Stimulated activated CD8-positive, alpha-beta memory T cell treated with anti-CD3 and anti-CD28 coated beads, Interleukin-7, amount 100 ng/mL, for 48 hours (primary cell): Measurements from ENCODE around the gene LYST.

Experiments
- DNase-seq, 2 donors: peaks; one replicate each; pipeline ENCODE4 v3.0.0-alpha.2; 2020; ENCODE audit warnings: low read depth in 1 of 2; ENCODE audit errors: extremely low read depth in 1 of 2

The LYST gene

GRCh38 chr1:235725434-235725833, 141.3 kb downstream of the LYST start:
- DNase-seq: no peak

DNA sequence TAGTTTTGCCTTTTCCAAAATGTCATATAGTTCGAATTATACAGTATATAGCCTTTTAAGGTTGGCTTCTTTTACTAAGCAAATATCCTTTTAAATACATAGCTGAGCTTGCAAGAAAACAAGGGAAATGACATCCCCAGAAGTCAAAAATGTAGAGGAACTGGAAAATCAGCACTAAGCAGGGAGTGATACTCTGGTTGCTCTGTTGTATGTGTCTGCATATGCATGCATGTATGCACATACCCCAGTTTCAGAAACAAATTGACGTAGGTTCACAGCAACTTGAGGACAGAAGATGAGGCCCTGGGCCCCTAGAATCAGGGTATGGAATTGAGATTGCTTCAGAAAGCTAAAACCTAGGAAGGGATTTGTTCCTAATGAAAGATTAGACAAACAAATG, 142.0 kb downstream of the LYST start:
- no peak for DNase-seq

DNA sequence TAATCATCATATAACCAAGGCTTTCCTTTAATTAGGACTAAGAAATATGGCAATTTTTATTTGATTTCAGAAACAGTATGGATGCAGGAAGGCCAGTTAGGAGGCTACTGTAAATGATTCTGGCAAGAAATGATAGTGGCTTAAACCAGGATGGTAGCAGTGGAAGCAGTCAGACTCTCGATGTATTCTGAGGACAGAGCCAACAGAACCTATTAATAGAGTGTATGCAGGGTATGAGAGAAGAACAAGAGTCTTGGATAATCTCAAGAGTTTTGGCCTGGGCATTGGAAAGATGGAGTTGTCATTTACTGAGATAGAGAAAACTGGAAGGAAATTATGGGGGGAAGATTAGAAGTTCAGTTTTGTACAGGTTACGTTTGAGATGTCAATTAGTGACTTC, 143.8 kb downstream of the LYST start:
- DNase-seq: no peak

GRCh38 chr1:235721982-235722381, 144.7 kb downstream of the LYST start:
- DNase-seq: no peak

- no peak for DNase-seq
Measured at GRCh38 chr1:235720544-235720943, 146.2 kb downstream of the LYST start.

DNA sequence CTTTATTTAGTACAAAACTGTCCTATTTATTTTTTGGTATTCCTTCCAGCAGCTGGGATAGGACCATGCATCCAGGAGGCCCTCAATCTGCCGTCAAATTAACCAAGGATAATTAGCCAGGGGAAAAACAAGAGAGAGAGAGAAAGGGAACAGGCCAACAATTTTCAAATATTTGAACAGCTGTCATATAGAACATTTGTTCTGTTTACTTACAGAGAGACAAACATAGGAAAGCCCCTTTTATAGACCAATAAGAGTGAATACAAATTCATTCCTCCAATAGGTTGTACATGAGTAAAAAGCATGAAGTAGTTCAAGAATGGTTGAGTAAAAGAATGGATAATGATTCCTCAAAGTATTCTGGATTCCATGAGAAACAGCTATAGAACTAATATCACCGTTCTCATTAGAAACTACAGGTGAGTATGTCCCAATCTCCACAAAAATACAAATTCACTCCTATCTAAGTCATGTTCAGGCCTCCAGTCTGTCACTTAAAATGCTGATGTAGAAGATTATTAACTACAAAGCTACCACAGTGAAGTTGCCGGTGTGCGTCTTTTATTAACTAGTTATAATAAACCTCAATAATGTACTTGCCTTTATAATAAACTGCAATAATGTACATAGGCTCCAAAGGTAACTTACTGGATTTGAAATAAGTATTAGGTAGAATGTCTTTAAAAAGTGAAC, 152.4 kb downstream of the LYST start:
- DNase-seq: no peak

- no peak for DNase-seq
Measured at GRCh38 chr1:235712812-235713211, 153.9 kb downstream of the LYST start.

GRCh38 chr1:235710687-235711086, 156.0 kb downstream of the LYST start:
- no peak for DNase-seq

DNA sequence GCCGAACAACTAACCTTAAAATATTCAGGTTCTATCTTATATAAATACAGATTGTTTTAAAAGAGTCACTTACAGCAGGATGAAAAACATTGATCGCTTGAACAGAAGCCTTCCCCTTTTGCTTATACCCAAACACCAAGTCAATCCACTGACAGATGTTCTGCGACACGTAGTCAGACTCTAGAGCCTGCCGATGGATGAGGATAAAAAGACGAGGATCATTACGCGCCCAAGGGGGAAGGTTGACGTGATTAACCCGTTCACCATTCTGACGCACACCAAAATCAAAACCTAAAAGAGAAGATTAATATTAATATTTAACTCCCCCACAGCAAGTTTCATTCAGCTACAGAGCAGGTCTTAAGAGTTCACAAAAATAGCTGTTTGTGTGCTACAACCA, 157.7 kb downstream of the LYST start:
- no peak for DNase-seq

GRCh38 chr1:235708390-235708962, 158.2 kb downstream of the LYST start:
- DNase-seq: peak in 1 of 2 donors; percentile 2

DNA sequence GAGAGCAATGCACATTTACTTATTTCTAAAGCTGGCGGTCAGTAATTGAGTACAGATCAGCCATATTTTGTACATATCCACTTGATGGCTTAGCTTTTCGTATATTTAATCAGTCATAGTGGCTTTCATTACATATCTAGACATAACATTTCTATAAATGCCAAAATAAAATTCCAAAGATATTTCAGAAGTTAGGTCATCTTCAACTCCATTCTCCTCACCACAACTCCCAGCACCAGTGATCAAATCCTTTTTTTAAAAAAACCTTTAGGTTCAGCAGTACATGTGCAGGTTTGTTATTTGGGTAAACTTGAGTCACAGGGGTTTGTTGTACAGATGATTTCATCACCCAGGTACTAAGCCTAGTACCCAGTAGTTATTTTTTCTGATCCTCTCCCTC, 163.2 kb downstream of the LYST start:
- no peak for DNase-seq

GRCh38 chr1:235702412-235702811, 164.3 kb downstream of the LYST start:
- no peak for DNase-seq

DNA sequence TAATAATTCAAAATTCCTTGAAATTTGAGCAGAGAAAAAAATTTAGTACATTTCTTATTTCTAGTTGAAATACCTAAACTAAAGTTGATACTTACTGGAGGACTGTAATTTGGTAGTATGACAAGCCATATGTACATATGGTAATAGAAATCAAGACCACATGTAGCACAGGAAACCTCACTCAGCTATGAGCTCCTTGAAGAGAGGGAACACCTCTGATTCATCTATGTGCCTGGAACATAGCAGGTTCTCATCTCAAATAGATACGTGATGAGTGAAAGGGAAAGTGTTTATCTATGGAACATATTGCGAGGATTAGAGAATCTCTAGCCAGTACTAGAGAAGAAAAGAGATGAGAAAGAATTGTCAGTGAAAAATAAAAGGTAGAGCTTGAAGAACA, 169.2 kb downstream of the LYST start:
- no peak for DNase-seq

DNA sequence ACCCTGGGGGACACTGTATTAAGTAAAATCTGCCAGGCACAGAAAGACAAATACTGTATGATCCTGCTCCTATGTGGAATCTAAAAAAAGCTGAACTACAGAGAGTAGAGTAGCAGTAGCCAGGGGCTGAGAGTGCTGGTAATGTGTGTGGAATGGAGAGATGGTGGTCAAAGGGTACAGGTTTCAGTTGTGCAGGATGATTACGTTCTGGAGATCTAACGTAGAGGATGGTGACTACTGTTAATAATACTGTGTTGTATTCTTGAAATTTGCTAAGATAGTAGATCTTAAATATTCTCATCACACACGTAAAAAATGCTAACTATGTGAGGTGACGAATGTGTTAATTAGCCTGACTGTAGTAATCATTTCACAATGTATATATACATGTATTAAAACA, 177.3 kb downstream of the LYST start:
- DNase-seq: no peak

- DNase-seq: no peak
Measured at GRCh38 chr1:235688096-235688495, 178.6 kb downstream of the LYST start.

GRCh38 chr1:235683653-235684052, 183.1 kb downstream of the LYST start:
- no peak for DNase-seq

DNA sequence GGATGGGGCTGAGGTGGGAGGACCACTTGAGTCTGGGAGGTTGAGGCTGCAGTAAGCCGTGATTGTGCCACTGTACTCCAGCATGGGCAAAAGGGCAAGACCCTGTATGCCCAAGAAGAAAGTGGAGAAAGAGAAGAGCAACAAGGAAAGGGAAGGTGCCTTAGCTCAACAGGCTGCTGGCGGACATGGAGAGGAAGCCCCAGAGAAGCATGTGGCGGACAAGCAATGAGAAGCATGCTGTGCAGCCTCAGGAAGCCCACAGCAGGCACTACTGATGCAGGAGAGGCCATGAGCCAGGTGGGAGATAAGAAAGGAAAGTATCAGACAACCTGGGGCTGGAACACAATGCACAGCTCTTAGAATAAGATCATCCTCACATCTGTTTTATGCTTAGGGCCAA, 184.5 kb downstream of the LYST start:
- no peak for DNase-seq

- DNase-seq: no peak
Measured at GRCh38 chr1:235679644-235680043, 187.1 kb downstream of the LYST start.

DNA sequence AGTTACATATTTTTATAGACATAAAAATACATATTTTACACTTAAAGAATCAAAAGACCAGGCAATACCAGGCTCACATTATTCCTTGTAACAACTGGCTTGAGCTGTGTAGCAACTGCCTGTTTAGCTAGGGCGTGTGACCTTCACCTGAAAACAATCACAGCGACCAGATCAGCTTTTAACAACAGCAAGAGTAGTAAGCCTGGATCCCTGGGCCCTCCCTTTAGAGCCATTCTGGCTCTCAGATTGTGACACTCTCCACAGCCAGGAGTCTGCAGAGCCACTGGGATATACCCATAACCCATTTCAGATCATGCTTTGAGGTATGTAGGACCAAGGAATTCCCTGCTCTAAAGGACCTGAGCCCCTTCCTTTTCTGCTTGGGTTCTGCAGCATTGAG, 187.7 kb downstream of the LYST start:
- no peak for DNase-seq

- DNase-seq: no peak
Measured at GRCh38 chr1:235675152-235675890, 191.4 kb downstream of the LYST start.

DNA sequence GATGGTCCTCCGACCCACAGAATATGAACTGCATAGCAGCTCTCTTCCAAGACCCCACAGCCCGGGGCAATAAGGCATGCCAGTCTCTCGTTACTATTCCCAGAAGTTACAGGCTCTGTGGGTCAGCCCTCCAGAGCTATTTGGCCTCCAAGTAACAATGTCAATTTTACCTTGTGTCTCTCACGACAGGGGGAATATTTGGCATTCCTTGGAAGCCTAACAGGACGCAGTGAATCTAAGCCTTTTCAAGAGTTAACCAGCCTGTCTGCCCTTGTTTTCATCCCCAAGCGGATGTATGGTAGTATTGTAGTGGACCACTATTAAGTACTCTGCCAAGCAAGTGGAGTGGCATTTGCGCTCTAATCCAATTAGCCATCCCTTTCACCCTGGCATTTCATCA, 192.7 kb downstream of the LYST start:
- no peak for DNase-seq

GRCh38 chr1:235671992-235672391, 194.7 kb downstream of the LYST start:
- DNase-seq: no peak
